ENCODE measurements around the gene YAF2. TPM values are rescaled to one million over a fixed set of nuclear protein-coding genes. Genes with fewer than 3 reads are reported as not detected.
"Not testable (repeated sequence)": the region's sequence is repeated elsewhere in the genome, so short reads cannot be mapped to it uniquely, and the experiment has no call there.

Gene YAF2
- total RNA-seq, 2 donors from 2014 or later = 28.2 to 53.6 TPM

DNA sequence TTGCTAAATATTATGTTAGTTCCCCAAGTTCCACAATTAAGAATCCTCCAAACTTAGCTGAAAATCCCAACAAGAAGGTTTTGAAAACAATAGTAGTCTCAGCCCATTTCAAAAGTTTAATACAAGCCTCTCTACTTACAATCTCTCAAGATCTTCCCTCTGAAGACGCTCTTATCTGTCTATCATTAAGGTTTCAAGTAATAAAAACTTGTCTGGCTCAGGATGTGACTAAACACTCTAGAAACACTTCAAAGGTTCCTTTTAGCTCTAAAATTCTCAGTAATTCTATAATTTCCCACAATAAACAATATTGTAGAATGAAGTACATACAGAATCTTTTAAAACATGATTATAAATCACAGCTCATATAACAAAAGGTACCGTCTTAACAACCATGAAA lies 16.3 kb downstream of the YAF2 start:
- Mint-ChIP-seq H3K36me3 (peaks cover 10 to 18% of the 10 kb centered on the region in 2 donors), H3K9me3 (peaks cover 0 to 8% of the 10 kb centered on the region in 2 donors), H3K27ac (no peak overlapping the region)
- ATAC-seq (no peak), DNase-seq (ENCODE audit: low spot score in 2 of 2) (no peak)

DNA sequence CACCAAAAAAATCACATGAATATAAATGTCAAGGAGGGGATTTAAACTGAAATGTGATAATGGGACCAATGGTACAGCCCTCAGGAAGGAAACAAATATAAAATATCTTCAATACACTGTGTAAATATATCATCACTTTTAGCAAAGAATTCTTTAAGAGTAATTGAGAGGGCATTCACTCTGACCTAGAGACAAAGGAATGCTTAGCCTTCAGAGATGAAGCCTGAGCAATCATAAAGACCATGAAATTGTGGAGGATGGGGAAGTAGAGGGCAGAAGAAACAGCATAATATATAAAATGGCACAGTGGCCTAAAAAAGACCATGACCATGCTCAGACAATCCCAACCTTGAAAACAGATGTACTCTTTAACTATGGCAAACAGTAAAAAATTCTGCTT lies 20.4 kb downstream of the YAF2 start:
- Mint-ChIP-seq H3K27ac (no peak overlapping the region), H3K9me3 (no peaks in the 10 kb centered on the region), H3K36me3 (no peaks in the 10 kb centered on the region)
- DNase-seq (ENCODE audit: low spot score in 2 of 2) = no peak
- no peak for ATAC-seq

DNA sequence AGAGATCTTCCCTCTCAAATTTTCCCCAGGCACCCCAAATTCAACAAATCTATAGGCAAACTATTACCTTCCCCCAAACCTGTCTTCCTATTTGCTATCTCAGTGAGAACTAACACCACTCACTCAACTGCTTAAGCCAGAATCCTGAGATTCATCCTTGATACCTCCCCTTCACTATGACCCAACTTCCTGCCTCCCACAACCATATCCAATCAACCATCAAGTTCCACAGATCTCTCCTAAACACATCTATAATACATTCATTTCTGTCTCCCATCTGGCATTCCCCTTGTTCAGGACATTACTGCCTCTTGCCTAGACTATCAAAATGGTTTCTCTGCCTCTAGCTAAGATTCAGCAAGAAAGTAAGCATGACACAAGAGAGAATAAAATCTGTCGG lies 21.3 kb downstream of the YAF2 start:
- Mint-ChIP-seq H3K27ac (no peak overlapping the region), H3K36me3 (no peaks in the 10 kb centered on the region), H3K9me3 (no peaks in the 10 kb centered on the region)
- ATAC-seq = no peak
- no peak for DNase-seq (ENCODE audit: low spot score in 2 of 2)

DNA sequence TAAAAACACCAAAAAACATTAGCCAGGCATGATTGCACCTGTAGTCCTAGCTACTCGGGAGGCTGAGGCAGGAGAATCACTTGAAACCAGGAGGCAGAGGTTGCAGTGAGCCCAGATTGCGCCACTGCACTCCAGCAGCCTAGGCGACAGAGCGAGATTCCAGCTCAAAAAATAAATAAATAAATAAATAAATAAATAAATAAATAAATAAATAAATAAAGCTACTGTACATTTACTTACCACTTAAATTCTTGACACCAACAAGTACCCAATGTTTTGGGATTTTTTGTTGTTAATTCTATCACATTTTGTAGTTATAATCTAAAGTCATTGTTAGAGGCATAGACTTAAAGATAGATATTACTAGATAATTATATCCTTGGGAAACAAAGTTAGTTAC lies 22.3 kb downstream of the YAF2 start:
- not testable (repeated sequence) for ATAC-seq; H3K9me3 Mint-ChIP-seq; DNase-seq (ENCODE audit: low spot score in 2 of 2); H3K36me3 Mint-ChIP-seq; H3K27ac Mint-ChIP-seq

DNA sequence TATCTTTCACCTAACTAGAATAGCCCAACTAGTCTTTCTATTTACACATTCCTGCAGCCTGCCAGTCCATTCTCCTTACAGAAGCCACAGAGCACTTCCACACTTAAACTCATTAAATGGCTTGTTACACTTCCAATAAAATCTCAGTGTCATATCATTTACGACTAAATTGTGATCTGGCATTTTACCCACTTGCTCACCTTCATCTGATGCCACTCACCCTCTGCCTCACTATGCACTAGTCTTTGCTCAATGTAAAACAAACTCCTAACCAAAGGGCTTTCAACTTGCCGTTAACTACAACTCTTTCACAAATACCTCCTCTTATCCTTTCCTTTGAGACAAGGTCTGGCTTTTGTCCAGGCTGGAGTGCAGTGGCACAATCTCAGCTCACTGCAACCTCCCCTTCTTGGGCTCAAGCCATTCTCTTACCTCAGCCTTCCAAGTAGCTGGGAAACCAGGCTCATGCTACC lies 24.1 kb downstream of the YAF2 start:
- ATAC-seq (no peak), DNase-seq (ENCODE audit: low spot score in 2 of 2) (no peak)
- Mint-ChIP-seq H3K27ac (no peak overlapping the region), H3K9me3 (no peaks in the 10 kb centered on the region), H3K36me3 (no peaks in the 10 kb centered on the region)

DNA sequence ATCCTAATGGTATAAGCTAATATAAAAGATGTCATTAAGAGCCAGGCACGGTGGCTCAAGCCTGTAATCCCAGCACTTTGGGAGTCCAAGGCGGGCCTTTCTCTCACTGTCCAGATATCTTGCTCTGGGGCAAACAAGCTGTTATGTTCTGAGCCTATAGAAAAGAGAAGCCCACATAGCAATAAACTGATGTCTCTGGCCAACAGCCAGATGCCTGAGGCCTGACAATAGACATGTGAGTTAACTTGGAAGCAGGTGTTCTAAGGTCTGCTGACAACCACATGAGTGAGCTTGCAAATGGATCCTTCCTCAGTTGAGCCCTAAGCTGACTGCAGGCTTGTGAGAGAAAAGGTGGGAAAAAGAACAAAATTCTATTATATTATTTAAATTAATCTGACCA lies 25.0 kb downstream of the YAF2 start:
- DNase-seq (ENCODE audit: low spot score in 2 of 2) (no peak), ATAC-seq (no peak)
- no peaks in the 10 kb centered on the region for H3K9me3 Mint-ChIP-seq
- no peak overlapping the region for H3K27ac Mint-ChIP-seq
- H3K36me3 Mint-ChIP-seq = no peaks in the 10 kb centered on the region

DNA sequence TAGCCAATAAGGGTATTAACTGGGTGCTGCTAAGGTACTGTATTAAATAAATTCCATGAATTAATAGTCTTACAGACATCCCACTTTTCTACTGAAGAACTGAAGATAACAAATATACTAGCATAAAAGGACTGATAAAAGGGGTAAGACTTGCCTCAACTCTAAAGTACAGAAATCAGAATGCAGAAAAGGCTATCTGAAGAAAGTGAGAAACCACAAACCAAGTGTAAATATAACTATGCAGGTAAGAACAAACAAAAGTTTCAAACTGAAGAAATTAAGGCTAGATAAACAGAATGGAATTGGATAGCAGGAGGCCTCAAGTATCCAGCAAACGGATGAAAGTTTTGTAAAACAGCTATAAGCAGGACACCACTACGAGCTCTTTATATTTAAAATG lies 29.5 kb downstream of the YAF2 start:
- Mint-ChIP-seq H3K36me3 (no peaks in the 10 kb centered on the region), H3K27ac (no peak overlapping the region), H3K9me3 (no peaks in the 10 kb centered on the region)
- DNase-seq (ENCODE audit: low spot score in 2 of 2) (no peak), ATAC-seq (no peak)

DNA sequence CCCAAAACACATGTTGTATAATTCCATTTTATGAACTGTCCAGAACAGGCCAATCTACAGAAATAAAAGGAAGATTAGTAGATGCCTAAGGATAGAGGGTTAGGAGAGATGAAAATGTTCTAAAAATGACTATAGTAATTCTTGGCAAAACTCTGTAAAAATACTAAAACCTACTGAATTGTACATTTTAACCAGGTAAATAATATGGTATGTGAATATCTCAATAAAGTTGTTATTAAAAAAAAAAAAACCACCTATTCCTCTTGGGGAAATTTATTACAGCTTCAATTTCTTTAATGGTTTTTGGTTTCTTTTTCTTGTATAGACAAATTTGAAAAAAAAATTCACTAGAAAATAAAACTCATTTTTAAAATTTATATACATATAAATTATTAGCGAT lies 33.2 kb downstream of the YAF2 start:
- Mint-ChIP-seq H3K36me3 (no peaks in the 10 kb centered on the region), H3K9me3 (no peaks in the 10 kb centered on the region), H3K27ac (no peak overlapping the region)
- DNase-seq (ENCODE audit: low spot score in 2 of 2) (no peak), ATAC-seq (no peak)

DNA sequence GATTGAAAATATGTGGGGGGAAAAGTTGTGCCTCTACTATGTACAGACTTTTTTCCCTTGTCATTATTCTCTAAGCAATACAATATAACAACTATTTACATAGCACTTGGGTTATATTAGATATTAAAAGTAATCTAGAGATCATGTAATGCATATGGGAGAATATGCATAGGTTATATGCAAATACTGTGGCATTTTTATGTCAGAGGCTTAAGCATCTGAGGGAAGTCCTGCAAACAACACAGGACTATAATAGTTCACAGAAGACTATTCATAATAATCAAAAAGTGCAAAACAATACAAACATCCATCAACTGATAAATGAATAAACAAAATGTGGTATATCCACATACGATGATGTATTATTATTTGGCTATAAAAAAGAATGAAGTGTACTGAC lies 33.7 kb downstream of the YAF2 start:
- DNase-seq (ENCODE audit: low spot score in 2 of 2) (no peak), ATAC-seq (no peak)
- Mint-ChIP-seq H3K9me3 (no peaks in the 10 kb centered on the region), H3K27ac (no peak overlapping the region), H3K36me3 (no peaks in the 10 kb centered on the region)

DNA sequence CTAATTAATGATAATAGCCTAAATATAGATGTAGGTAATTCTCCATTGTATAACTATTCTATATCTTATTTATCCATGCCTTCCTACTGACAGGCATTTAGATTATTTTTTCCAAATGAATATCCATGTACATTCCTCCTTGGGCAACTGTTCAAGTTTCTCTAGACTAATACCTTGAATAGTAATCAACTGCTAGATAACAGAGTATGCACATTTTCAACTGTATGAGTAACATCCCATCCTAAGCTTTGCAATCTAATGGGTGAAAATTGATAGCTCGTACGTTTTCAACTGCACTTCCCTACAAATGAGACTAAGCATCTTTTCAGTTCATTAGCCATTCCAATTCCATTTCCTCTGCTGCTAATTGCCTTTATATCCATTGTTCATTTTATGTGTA lies 37.0 kb downstream of the YAF2 start:
- H3K36me3 Mint-ChIP-seq = no peaks in the 10 kb centered on the region
- DNase-seq (ENCODE audit: low spot score in 2 of 2) = no peak
- no peak for ATAC-seq
- H3K27ac Mint-ChIP-seq = no peak overlapping the region
- H3K9me3 Mint-ChIP-seq = no peaks in the 10 kb centered on the region

DNA sequence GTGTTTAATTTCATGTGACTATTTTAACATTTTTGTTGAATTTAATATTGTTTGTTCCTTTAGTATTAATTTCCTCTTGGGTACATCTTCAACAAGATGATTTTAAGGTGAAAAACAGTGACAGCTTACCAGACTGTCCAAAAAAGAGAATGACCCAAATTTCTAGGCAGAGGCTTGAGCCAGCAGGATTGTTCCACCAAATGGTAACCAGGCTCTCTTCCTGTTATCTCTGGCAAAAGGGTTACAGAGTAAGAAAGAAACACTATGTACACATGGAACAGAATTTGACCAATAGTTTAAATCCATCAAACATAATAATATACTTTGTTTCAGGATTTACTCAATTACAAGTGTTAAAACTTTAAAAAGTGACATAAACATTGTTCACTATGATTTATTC lies 39.0 kb downstream of the YAF2 start:
- ATAC-seq (no peak), DNase-seq (ENCODE audit: low spot score in 2 of 2) (no peak)
- Mint-ChIP-seq H3K27ac (no peak overlapping the region), H3K36me3 (peaks cover 5 to 7% of the 10 kb centered on the region in 2 donors), H3K9me3 (no peaks in the 10 kb centered on the region)

DNA sequence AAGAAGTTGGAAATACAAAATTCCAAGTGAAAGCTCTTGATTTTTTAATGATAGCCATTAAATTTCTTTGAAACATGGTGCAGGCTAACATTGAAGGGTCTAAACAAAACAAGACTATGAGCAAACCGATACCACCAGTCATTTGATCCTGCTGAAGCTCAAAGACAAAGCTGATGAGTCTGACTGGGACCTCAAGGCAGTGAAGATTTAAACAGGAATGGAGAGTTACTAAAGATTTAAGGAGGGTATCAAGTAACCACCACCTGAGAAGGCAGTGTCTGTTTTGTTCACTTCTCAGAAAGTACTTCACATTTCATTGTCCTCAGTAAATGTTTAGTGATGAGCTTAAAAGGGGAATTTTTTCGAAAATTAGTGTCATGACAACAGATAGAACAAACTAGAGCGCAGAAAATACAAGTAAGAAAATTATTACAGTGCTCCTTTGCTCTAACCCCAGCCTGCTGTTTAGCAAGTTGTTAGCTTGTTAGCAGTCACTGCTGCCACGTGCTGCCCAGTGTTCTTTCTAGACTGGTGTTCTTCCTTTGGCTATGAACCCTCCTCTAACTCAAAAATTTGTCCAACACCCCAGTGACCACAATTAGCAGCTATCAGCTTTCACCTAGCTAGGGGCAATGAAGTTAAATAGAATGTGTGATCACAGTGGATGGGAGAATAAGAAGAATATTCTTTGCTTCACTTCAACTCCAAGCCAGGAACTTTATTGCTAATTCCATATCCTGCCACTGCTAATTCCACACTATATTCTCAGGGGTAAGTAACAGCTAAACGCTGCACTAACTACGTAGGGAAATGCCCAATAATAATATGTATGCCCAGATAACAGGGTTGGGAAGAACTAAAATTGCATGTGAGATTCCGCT lies 41.1 kb downstream of the YAF2 start:
- H3K27ac Mint-ChIP-seq = no peak overlapping the region
- peaks cover 5 to 7% of the 10 kb centered on the region in 2 donors for H3K36me3 Mint-ChIP-seq

DNA sequence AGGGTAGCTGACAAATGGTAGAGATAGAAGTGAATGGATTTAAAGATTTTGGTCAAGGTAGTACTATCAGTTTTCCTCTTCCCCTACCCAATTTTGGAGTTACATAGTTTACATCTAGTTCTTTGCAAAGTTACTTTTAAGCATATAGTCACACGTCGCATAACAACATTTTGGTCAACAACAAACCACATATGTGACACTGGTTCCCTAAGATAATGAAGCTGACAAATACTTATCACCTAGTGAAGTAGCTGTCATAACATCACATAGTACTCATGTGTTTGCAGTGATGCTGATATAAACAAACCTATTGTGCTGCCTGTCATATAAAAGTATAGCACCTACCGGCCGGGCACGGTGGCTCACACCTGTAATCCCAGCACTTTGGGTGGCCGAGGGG lies 45.4 kb downstream of the YAF2 start:
- Mint-ChIP-seq H3K9me3 (no peaks in the 10 kb centered on the region), H3K36me3 (peaks cover 5 to 7% of the 10 kb centered on the region in 2 donors), H3K27ac (no peak overlapping the region)
- ATAC-seq (no peak), DNase-seq (ENCODE audit: low spot score in 2 of 2) (no peak)

More for the DNA sequence above, 41.1 kb downstream of the YAF2 start:
- H3K9me3 Mint-ChIP-seq = no peaks in the 10 kb centered on the region
- DNase-seq (ENCODE audit: low spot score in 2 of 2) (no peak), ATAC-seq (no peak)

DNA sequence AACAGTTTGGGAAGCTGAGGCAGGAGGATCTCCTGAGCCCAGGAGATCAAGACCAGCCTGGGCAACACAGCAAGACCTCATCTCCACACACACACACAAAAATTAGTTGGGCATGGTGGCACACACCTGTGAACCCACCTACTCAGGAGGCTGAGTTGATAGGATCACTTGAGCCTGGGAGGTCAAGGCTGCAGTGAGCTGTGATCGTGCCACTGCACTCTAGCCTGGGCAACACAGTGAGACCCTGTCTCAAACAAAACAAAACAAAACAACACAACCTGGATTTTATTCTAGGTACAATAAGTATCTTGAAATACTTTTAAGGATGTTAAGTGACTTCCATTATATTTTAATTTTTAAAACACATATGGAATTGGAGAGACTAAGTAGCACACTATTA lies 45.8 kb downstream of the YAF2 start:
- H3K36me3 Mint-ChIP-seq = peaks cover 5 to 7% of the 10 kb centered on the region in 2 donors
- DNase-seq (ENCODE audit: low spot score in 2 of 2) (no peak), ATAC-seq (no peak)
- H3K27ac Mint-ChIP-seq = no peak overlapping the region
- no peaks in the 10 kb centered on the region for H3K9me3 Mint-ChIP-seq

DNA sequence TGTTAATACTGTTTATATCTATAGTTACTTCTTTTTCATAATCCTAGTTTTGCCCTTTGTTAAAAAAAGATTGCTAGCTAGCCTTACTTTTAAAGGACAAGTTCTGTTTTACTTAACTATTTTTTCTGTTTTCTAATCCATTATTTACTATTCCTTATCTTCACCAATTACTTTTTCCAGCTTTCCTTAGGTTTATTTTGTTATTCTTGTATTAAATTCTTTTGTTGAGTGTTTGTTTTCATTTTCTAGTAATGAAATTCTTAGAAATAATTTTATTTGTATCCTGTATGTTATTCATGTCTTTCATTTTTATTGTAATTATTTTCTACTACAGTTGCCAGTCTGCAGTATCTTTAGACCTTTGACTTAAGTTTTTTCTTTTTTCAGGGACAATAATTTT lies 47.7 kb downstream of the YAF2 start:
- no peak overlapping the region for H3K27ac Mint-ChIP-seq
- H3K36me3 Mint-ChIP-seq = peaks cover under 1 to 2% of the 10 kb centered on the region in 2 donors
- H3K9me3 Mint-ChIP-seq = no peaks in the 10 kb centered on the region
- DNase-seq (ENCODE audit: low spot score in 2 of 2) (no peak), ATAC-seq (no peak)

DNA sequence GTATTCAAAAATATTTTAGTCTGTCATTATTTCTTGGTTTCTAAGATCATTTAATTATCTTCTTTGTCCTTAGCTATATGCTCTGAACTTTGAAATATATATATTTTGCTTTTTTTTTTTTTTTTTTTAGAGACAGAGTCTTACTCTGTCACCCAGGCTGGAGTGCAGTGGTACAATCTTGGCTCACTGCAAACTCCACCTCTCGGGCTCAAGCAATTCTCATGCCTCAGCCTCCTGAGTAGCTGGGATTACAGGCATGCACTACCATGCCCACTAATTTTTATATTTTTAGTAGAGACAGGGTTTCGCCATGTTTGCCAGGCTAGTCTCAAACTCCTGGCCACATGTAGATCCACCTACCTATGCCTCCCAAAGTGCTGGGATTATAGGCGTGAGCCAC lies 49.8 kb downstream of the YAF2 start:
- H3K27ac Mint-ChIP-seq, ATAC-seq: not testable (repeated sequence)
- peaks cover 0 to 11% of the 10 kb centered on the region in 2 donors for H3K36me3 Mint-ChIP-seq

DNA sequence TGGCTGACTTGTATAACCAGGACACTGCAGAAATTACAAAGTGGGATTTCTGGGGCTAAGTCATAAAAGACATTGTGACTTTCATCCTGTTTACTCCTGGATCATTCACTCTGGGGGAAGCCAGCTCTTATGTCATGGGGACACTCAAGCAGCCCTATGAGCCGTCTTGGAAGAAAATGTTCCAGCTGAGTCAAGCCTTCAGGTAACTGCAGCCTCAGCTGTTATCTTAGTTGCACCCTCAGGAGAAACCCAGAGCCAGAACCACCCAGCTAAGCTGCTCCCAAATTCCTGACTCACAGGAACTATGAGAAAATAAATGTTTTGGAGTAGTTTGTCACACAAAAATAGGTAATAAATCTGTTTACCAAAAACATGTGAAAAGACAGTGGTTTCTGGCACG lies 50.2 kb downstream of the YAF2 start:
- no peak for ATAC-seq
- Mint-ChIP-seq H3K27ac (no peak overlapping the region), H3K36me3 (peaks cover 0 to 11% of the 10 kb centered on the region in 2 donors), H3K9me3 (no peaks in the 10 kb centered on the region)
- no peak for DNase-seq (ENCODE audit: low spot score in 2 of 2)

More for the DNA sequence above, 49.8 kb downstream of the YAF2 start:
- H3K9me3 Mint-ChIP-seq; DNase-seq (ENCODE audit: low spot score in 2 of 2): not testable (repeated sequence)

DNA sequence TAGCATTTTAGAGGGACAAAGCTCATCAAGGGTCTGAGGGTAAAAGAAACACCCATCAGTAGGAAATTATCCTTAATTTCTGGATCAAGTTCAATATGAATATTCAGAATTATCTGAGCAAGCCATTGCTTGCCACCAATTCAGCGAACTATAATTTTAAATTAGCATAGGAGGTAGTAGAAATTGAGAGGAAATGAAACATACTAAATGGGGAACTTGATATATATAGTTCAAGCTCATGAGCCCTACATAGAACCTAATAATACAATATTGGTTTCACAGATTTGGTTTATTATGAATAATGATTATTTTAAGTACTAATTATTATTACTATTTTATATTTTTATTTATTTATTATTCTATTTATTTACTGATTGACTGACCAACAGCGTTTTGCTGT lies 51.3 kb downstream of the YAF2 start:
- DNase-seq (ENCODE audit: low spot score in 2 of 2) (no peak), ATAC-seq (no peak)
- H3K9me3 Mint-ChIP-seq = no peaks in the 10 kb centered on the region
- no peak overlapping the region for H3K27ac Mint-ChIP-seq
- peaks cover 0 to 16% of the 10 kb centered on the region in 2 donors for H3K36me3 Mint-ChIP-seq

Measured in activated naive CD4-positive, alpha-beta T cell treated with anti-CD3 and anti-CD28 coated beads, Interleukin-2, amount 50 U/mL, for 72 hours (primary cell).